B cell (primary cell): ENCODE results near the gene NCKAP1. TPM values are rescaled to one million over a fixed set of nuclear protein-coding genes. Genes with fewer than 3 reads are reported as not detected.

Source experiments
- ATAC-seq: fragments of 200-7000 bp; cut with Tn5 transposase; one replicate; pipeline ENCODE4 v1.10.0; 2021; ENCODE audit warnings: low read depth, mild to moderate bottlenecking, moderate number of reproducible peaks, moderate library complexity
- CTCF ChIA-PET: fragments of 350-600 bp; sonication (Branson Sonifier 250); formaldehyde crosslinking; loops from one replicate; lab custom pipeline; 2021; ENCODE audit warnings: antibody characterized with exemption, inconsistent platforms; lab: Charles Lee
- POLR2A ChIA-PET: fragments of 350-600 bp; sonication (Branson Sonifier 250); formaldehyde crosslinking; loops from one replicate; lab custom pipeline; 2021; ENCODE audit warnings: antibody characterized with exemption; lab: Charles Lee
- DNase-seq: peaks from one replicate; pipeline ENCODE4 v3.0.0; 2013
- H2AFZ ChIP-seq: 2 replicates; pipeline ENCODE4 v1.6.1; 2012; ENCODE audit warnings: mild to moderate bottlenecking, low read depth, low read length; ENCODE audit not compliant: insufficient read depth, poor library complexity, severe bottlenecking
- H3K27ac ChIP-seq, 2 donors: 1 replicate in 1 of 2; 2 replicates in 1 of 2; pipeline ENCODE4 v1.5.1; 2012 to 2013; ENCODE audit warnings: low read length in 2 of 2, mild to moderate bottlenecking in 2 of 2, moderate library complexity in 1 of 2
- H3K27me3 ChIP-seq, 4 experiments: fragments of 200-600 bp in 1 of 4; sonication (generic) in 1 of 4; replicated peaks in 1 of 4; 1 replicate in 2 of 4; 2 replicates in 2 of 4; pipeline versions ENCODE4 v1.6.1 to v1.7.0; 2013 to 2016; ENCODE audit warnings: low read length in 3 of 4, mild to moderate bottlenecking in 2 of 4, mixed read lengths in 1 of 4, moderate library complexity in 1 of 4; ENCODE audit not compliant: insufficient read depth in 4 of 4, control insufficient read depth in 3 of 4; ENCODE audit errors: control extremely low read depth in 1 of 4
- H3K36me3 ChIP-seq, 2 experiments: replicated peaks in 1 of 2; 1 replicate in 1 of 2; 2 replicates in 1 of 2; pipeline versions ENCODE4 v1.6.1 to v1.7.1; 2013; ENCODE audit warnings: low read length in 1 of 2; ENCODE audit not compliant: insufficient read depth in 2 of 2, control insufficient read depth in 1 of 2; ENCODE audit errors: control extremely low read depth in 1 of 2, extremely low read depth in 1 of 2
- H3K4me1 ChIP-seq, 2 donors: fragments of 200-600 bp in 1 of 2; sonication (generic) in 1 of 2; 1 replicate in 1 of 2; 2 replicates in 1 of 2; pipeline versions ENCODE4 v1.5.1 to v1.6.1; 2013 to 2017; ENCODE audit warnings: low read length in 2 of 2; ENCODE audit not compliant: control insufficient read depth in 2 of 2, insufficient read depth in 2 of 2
- H3K4me2 ChIP-seq: replicated peaks from 2 replicates; pipeline ENCODE3; 2012; ENCODE audit warnings: mild to moderate bottlenecking, low read depth, low read length; ENCODE audit not compliant: poor library complexity, severe bottlenecking
- H3K4me3 ChIP-seq, 5 experiments: fragments of 200-600 bp in 1 of 5; sonication (generic) in 1 of 5; 1 replicate in 3 of 5; 2 replicates in 2 of 5; pipeline versions ENCODE4 v1.5.1 to v1.7.0; 2011 to 2016; ENCODE audit warnings: low read length in 4 of 5, mild to moderate bottlenecking in 4 of 5, low read depth in 2 of 5, control low read depth in 1 of 5, moderate library complexity in 1 of 5; ENCODE audit not compliant: insufficient read depth in 1 of 5; ENCODE audit errors: control extremely low read depth in 1 of 5, extremely low read depth in 1 of 5
- H3K79me2 ChIP-seq: fragments of 200-600 bp; sonication (generic); one replicate; pipeline ENCODE4 v1.6.0; 2016; ENCODE audit warnings: low read length; ENCODE audit not compliant: control insufficient read depth, insufficient read depth
- H3K9ac ChIP-seq: fragments of 200-600 bp; sonication (generic); 2 replicates; pipeline ENCODE4 v1.6.1; 2017; ENCODE audit warnings: mild to moderate bottlenecking, low read length, moderate library complexity
- H3K9me3 ChIP-seq, 3 donors: one replicate each; pipeline versions ENCODE4 v1.6.1 to v1.7.1; 2013; ENCODE audit warnings: low read length in 2 of 3; ENCODE audit not compliant: control insufficient read depth in 2 of 3, insufficient read depth in 1 of 3; ENCODE audit errors: control extremely low read depth in 1 of 3
- H4K20me1 ChIP-seq: 2 replicates; pipeline ENCODE4 v1.6.0; 2012; ENCODE audit warnings: mild to moderate bottlenecking, low read length; ENCODE audit not compliant: insufficient read depth, control insufficient read depth, poor library complexity, severe bottlenecking
- H3K27ac Mint-ChIP-seq: one replicate; pipeline ENCODE4 v1.8.0; 2021; ENCODE audit warnings: mixed read lengths
- H3K27me3 Mint-ChIP-seq: one replicate; pipeline ENCODE4 v1.8.0; 2021; ENCODE audit warnings: mixed read lengths
- H3K4me1 Mint-ChIP-seq: one replicate; pipeline ENCODE4 v1.8.0; 2021; ENCODE audit warnings: mixed read lengths
- H3K4me3 Mint-ChIP-seq: one replicate; pipeline ENCODE4 v1.8.0; 2021; ENCODE audit warnings: mixed read lengths
- H3K9me3 Mint-ChIP-seq: one replicate; pipeline ENCODE4 v1.8.0; 2022; ENCODE audit warnings: mixed read lengths; ENCODE audit not compliant: insufficient read depth
- EZH2 ChIP-seq: IDR thresholded peaks from 2 replicates; pipeline ENCODE4 v1.6.1; 2012; ENCODE audit warnings: borderline replicate concordance, low read depth, mild to moderate bottlenecking, moderate library complexity, low read length; ENCODE audit not compliant: insufficient read depth, poor library complexity, severe bottlenecking
- WGBS: methylation state at CpG from one replicate; pipeline ENCODE4 v1.1.5; 2013; ENCODE audit warnings: missing lambda C conversion rate; ENCODE audit not compliant: insufficient coverage; 5-methylcytosine and 5-hydroxymethylcytosine counted together
- intact Hi-C: fragments of 100-400 bp; cut with micrococcal nuclease; formaldehyde crosslinking; loops from one replicate; pipeline ENCODE4 v1.10.0; 2022
- polyA plus RNA-seq: library from polyadenylated mRNA; depleted of rRNA; stranded (reverse); fragments of >200 nt; gene quantifications from 2 replicates; pipeline ENCODE4 v1.2.3, GENCODE V29; 2012
- total RNA-seq, 2 donors: library from RNA; stranded (reverse); fragments of 120-200 nt in 1 of 2; gene quantifications; 1 replicate in 1 of 2; 2 replicates in 1 of 2; pipeline versions ENCODE4 v1.2.3 to v1.2.4, GENCODE V29; 2013 to 2022
- TF ChIP-seq, protein P1 (sequence below): fragments of 200-600 bp; IDR thresholded peaks from one replicate; pipeline ENCODE4 v1.8.0; 2022; ENCODE audit warnings: antibody characterized with exemption, mild to moderate bottlenecking

Gene NCKAP1
- total and polyA plus RNA-seq, 2 donors (not counting 1 experiment from before 2014, with no cell fraction given): 0.05 TPM; not detected in 1

- POLR2A ChIA-PET: no interaction called here
- H2AFZ ChIP-seq: no peak overlapping the region
- H3K9ac ChIP-seq: no peak overlapping the region
- TF ChIP-seq, protein P1, sequence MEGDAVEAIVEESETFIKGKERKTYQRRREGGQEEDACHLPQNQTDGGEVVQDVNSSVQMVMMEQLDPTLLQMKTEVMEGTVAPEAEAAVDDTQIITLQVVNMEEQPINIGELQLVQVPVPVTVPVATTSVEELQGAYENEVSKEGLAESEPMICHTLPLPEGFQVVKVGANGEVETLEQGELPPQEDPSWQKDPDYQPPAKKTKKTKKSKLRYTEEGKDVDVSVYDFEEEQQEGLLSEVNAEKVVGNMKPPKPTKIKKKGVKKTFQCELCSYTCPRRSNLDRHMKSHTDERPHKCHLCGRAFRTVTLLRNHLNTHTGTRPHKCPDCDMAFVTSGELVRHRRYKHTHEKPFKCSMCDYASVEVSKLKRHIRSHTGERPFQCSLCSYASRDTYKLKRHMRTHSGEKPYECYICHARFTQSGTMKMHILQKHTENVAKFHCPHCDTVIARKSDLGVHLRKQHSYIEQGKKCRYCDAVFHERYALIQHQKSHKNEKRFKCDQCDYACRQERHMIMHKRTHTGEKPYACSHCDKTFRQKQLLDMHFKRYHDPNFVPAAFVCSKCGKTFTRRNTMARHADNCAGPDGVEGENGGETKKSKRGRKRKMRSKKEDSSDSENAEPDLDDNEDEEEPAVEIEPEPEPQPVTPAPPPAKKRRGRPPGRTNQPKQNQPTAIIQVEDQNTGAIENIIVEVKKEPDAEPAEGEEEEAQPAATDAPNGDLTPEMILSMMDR: no peak
- TF ChIP-seq EZH2: no peak
- CTCF ChIA-PET: no interaction called here
- H3K36me3 ChIP-seq: no peaks in the 10 kb centered on the region
- H3K4me3 ChIP-seq: no peak overlapping the region
- H3K4me1 ChIP-seq: no peaks in the 10 kb centered on the region
- ATAC-seq: no peak
- Mint-ChIP-seq H3K27me3 (peaks cover 3% of the 10 kb centered on the region), H3K4me1 (no peaks in the 10 kb centered on the region), H3K9me3 (no peaks in the 10 kb centered on the region), H3K4me3 (no peak overlapping the region), H3K27ac (no peak overlapping the region)
- intact Hi-C loops: no loop called here
- no peak overlapping the region for H3K4me2 ChIP-seq
- no peak overlapping the region for H3K27ac ChIP-seq
- no peaks in the 10 kb centered on the region for H4K20me1 ChIP-seq
- no peaks in the 10 kb centered on the region for H3K79me2 ChIP-seq
- no peaks in the 10 kb centered on the region for H3K27me3 ChIP-seq
- no peak for DNase-seq
- H3K9me3 ChIP-seq: no peaks in the 10 kb centered on the region
These were observed 131.8 kb downstream of the NCKAP1 start for GRCh38 chr2:182906454-182906853.

DNA sequence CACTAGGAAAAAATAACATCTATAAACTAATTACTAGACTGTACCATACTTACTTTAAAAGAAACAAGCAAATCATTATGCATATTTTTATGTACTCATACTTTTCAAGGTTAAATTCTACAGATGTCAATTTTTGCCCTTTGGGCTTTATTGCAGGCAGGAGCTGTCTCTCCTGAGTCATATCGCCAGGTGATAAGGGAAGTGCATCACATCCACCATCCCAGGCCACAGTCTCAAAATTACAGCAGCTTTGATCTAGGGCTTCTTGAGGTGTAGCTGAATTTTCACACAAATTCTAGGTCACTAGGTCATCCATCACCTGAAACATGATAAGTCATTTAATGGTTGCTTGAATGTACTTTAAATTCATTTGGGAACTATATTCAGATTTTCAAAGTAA lies 133.4 kb downstream of the NCKAP1 start:
- H3K4me1 ChIP-seq: no peaks in the 10 kb centered on the region
- CTCF ChIA-PET: no interaction called here

More for the DNA sequence above, 133.4 kb downstream of the NCKAP1 start:
- H3K9ac ChIP-seq: no peak overlapping the region
- H2AFZ ChIP-seq: no peak overlapping the region
- Mint-ChIP-seq H3K27ac (no peak overlapping the region), H3K4me3 (no peak overlapping the region), H3K4me1 (no peaks in the 10 kb centered on the region), H3K9me3 (no peaks in the 10 kb centered on the region), H3K27me3 (no peaks in the 10 kb centered on the region)
- no peak overlapping the region for H3K4me2 ChIP-seq
- DNase-seq (no peak), ATAC-seq (no peak)
- H3K4me3 ChIP-seq: no peak overlapping the region
- no peaks in the 10 kb centered on the region for H3K27me3 ChIP-seq
- POLR2A ChIA-PET: no interaction called here
- H3K36me3 ChIP-seq: no peaks in the 10 kb centered on the region
- intact Hi-C loops: no loop called here
- no peaks in the 10 kb centered on the region for H4K20me1 ChIP-seq
- H3K27ac ChIP-seq: no peak overlapping the region
- H3K79me2 ChIP-seq: no peaks in the 10 kb centered on the region
- no CpG with 5 or more reads among the region's 1 CpG for WGBS
- H3K9me3 ChIP-seq: no peaks in the 10 kb centered on the region
- TF ChIP-seq EZH2: no peak
- TF ChIP-seq, protein P1: no peak
